IPS-18a (cell line): Measurements from ENCODE around the gene RAMP1.

Experiments
- H3K27ac ChIP-seq: one replicate; pipeline ENCODE4 v1.5.1; 2013; ENCODE audit warnings: low read length
- H3K27me3 ChIP-seq: one replicate; pipeline ENCODE4 v1.6.1; 2013; ENCODE audit warnings: mild to moderate bottlenecking, low read length; ENCODE audit not compliant: control insufficient read depth, insufficient read depth
- H3K36me3 ChIP-seq: one replicate; pipeline ENCODE4 v1.6.1; 2013; ENCODE audit warnings: low read depth, low read length; ENCODE audit not compliant: control insufficient read depth
- H3K4me1 ChIP-seq: one replicate; pipeline ENCODE4 v1.6.1; 2013; ENCODE audit warnings: low read depth, low read length; ENCODE audit not compliant: control insufficient read depth
- H3K4me3 ChIP-seq: one replicate; pipeline ENCODE4 v1.5.1; 2013; ENCODE audit warnings: low read length
- H3K9ac ChIP-seq: one replicate; pipeline ENCODE4 v1.6.1; 2013; ENCODE audit warnings: mild to moderate bottlenecking, low read length, moderate library complexity
- H3K9me3 ChIP-seq: one replicate; pipeline ENCODE4 v1.6.1; 2013; ENCODE audit warnings: low read depth, low read length; ENCODE audit not compliant: control insufficient read depth

Gene RAMP1

GRCh38 chr2:237929979-237930378, 70.6 kb downstream of the RAMP1 start:
- Histone ChIP-seq H3K9ac (no peak overlapping the region), H3K9me3 (peaks cover 9% of the 10 kb centered on the region), H3K27ac (no peak overlapping the region)

GRCh38 chr2:237931205-237931721, 71.8 kb downstream of the RAMP1 start:
- no peak overlapping the region for H3K27ac ChIP-seq
- H3K9ac ChIP-seq = no peak overlapping the region
- H3K4me3 ChIP-seq = no peak overlapping the region
- no peaks in the 10 kb centered on the region for H3K4me1 ChIP-seq
- H3K36me3 ChIP-seq = no peaks in the 10 kb centered on the region
- no peaks in the 10 kb centered on the region for H3K27me3 ChIP-seq
- H3K9me3 ChIP-seq = peaks cover 9% of the 10 kb centered on the region

More at GRCh38 chr2:237929979-237930378, 70.6 kb downstream of the RAMP1 start:
- no peaks in the 10 kb centered on the region for H3K4me1 ChIP-seq
- no peaks in the 10 kb centered on the region for H3K27me3 ChIP-seq
- no peaks in the 10 kb centered on the region for H3K36me3 ChIP-seq
- no peak overlapping the region for H3K4me3 ChIP-seq

DNA sequence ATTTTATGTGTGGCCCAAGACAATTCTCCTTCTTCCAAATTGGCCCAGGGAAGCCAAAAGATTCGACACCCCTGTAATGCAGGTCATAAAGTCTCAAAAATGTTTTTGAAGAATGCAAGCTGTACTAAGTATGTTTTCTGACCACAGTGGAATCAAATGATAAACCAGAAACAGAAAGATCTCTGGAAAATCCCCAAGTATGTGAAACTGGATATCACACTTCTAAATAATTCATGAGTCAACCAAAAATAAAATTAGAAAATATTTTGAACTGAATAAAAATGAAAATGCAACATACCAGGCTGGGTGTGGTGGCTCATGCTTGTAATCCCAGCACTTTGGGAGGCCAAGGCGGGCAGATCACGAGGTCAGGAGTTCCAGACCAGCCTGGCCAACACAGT, 73.3 kb downstream of the RAMP1 start:
- no peaks in the 10 kb centered on the region for H3K4me1 ChIP-seq

DNA sequence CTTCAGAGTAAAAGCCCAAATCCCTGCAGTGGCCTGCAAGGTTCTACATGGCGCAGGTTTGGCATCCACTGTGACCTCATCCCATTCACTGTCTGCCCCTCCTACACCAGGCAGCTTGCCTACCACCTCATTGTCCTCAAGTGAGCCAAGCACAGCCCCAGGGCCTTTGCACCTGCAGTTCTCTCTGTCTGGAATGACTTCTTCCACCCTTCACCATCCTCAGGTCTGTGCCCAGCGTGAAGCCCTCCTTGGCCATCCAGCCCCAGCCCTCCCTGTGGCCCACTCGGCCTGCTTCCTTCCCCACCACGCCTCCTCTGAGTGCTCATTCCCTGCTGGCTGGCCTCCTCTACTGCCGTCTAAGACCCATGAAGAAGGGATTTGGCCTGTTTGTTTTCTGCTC, 74.8 kb downstream of the RAMP1 start:
- H3K4me3 ChIP-seq = no peak overlapping the region
- no peaks in the 10 kb centered on the region for H3K4me1 ChIP-seq
- no peaks in the 10 kb centered on the region for H3K36me3 ChIP-seq
- no peaks in the 10 kb centered on the region for H3K27me3 ChIP-seq
- peaks cover 9% of the 10 kb centered on the region for H3K9me3 ChIP-seq
- H3K9ac ChIP-seq = no peak overlapping the region
- H3K27ac ChIP-seq = no peak overlapping the region

More for the DNA sequence above, 73.3 kb downstream of the RAMP1 start:
- no peaks in the 10 kb centered on the region for H3K36me3 ChIP-seq
- H3K27me3 ChIP-seq = no peaks in the 10 kb centered on the region
- peaks cover 9% of the 10 kb centered on the region for H3K9me3 ChIP-seq
- H3K9ac ChIP-seq = no peak overlapping the region
- H3K4me3 ChIP-seq = no peak overlapping the region
- no peak overlapping the region for H3K27ac ChIP-seq

- H3K27ac ChIP-seq = no peak overlapping the region
- H3K4me1 ChIP-seq = no peaks in the 10 kb centered on the region
- no peak overlapping the region for H3K4me3 ChIP-seq
- H3K27me3 ChIP-seq = no peaks in the 10 kb centered on the region
- no peak overlapping the region for H3K9ac ChIP-seq
- H3K9me3 ChIP-seq = peaks cover 1% of the 10 kb centered on the region
- no peaks in the 10 kb centered on the region for H3K36me3 ChIP-seq
Observed at GRCh38 chr2:237935740-237936452, 76.5 kb downstream of the RAMP1 start.

GRCh38 chr2:237939251-237939650, 79.8 kb downstream of the RAMP1 start:
- H3K4me1 ChIP-seq = no peaks in the 10 kb centered on the region
- no peak overlapping the region for H3K27ac ChIP-seq
- H3K27me3 ChIP-seq = no peaks in the 10 kb centered on the region
- no peaks in the 10 kb centered on the region for H3K36me3 ChIP-seq
- H3K9ac ChIP-seq = no peak overlapping the region
- peaks cover 5% of the 10 kb centered on the region for H3K9me3 ChIP-seq
- H3K4me3 ChIP-seq = no peak overlapping the region

DNA sequence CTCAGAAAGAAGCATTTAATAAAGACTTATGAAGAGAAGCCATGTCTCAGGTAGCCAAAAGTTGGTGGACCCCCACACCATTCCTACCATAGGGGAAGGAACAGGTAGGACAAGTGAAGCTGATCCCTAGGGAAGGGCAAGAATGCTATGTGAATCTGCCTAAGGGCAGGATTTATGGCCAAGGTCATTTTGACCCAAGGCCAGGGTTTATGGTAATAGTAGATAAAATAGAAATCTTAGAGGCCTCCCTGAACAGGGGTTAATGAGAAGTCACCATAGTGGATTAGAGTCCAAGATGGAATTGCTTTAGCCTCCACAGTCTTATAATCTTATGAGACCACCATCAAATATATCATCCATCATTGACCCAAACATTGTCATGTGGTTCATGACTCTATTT, 81.4 kb downstream of the RAMP1 start:
- Histone ChIP-seq H3K27me3 (no peaks in the 10 kb centered on the region), H3K4me1 (no peaks in the 10 kb centered on the region), H3K27ac (no peak overlapping the region), H3K9me3 (peaks cover 8% of the 10 kb centered on the region), H3K4me3 (no peak overlapping the region), H3K36me3 (no peaks in the 10 kb centered on the region), H3K9ac (no peak overlapping the region)

DNA sequence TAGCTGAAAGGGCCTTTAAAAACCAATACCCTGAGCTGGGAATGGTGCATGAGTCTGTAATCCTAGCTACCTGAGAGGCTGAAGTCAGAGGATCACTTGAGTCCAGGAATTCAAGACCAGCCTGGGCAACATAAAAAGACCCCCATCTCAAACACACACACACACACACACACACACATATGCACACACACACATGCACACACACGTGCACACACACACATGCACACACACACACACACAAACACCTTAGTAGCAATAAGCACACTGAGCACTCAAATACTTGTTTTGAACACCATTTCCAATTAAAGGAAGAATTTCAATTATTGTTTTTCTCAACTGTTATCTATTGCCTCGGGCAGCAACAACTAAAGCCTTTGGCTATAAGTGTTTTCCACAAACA, 81.8 kb downstream of the RAMP1 start:
- Histone ChIP-seq H3K36me3 (no peaks in the 10 kb centered on the region), H3K4me3 (no peak overlapping the region), H3K4me1 (no peaks in the 10 kb centered on the region), H3K27me3 (no peaks in the 10 kb centered on the region), H3K9me3 (peaks cover 8% of the 10 kb centered on the region), H3K9ac (no peak overlapping the region), H3K27ac (no peak overlapping the region)

DNA sequence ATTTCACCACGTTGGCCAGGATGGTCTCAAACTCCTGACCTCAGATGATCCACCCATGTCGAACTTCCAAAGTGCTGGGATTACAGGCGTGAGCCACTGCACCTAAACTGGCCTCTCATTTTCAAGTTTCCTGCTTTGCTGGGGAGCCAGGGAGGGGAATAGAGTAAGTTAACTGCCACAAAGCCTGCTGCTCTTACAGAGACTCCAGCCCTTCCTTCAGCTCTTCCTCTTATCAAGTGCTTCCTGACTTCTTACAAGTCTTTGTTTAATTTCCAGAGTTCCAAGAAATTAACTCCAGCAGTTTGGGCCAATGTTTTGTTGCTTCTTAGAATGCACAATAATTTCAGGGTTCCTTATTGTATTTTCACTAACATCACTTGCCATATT, 83.1 kb downstream of the RAMP1 start:
- Histone ChIP-seq H3K4me1 (no peaks in the 10 kb centered on the region), H3K9me3 (peaks cover 8% of the 10 kb centered on the region), H3K4me3 (no peak overlapping the region), H3K9ac (no peak overlapping the region), H3K27me3 (no peaks in the 10 kb centered on the region), H3K27ac (no peak overlapping the region), H3K36me3 (no peaks in the 10 kb centered on the region)

- Histone ChIP-seq H3K9me3 (peaks cover 8% of the 10 kb centered on the region), H3K27ac (no peak overlapping the region), H3K4me1 (no peaks in the 10 kb centered on the region), H3K9ac (no peak overlapping the region), H3K27me3 (no peaks in the 10 kb centered on the region), H3K4me3 (no peak overlapping the region), H3K36me3 (no peaks in the 10 kb centered on the region)
Observed at GRCh38 chr2:237943395-237944094, 84.1 kb downstream of the RAMP1 start.

- H3K27me3 ChIP-seq = no peaks in the 10 kb centered on the region
- H3K4me1 ChIP-seq = no peaks in the 10 kb centered on the region
- no peaks in the 10 kb centered on the region for H3K36me3 ChIP-seq
- no peak overlapping the region for H3K4me3 ChIP-seq
- no peak overlapping the region for H3K9ac ChIP-seq
- no peak overlapping the region for H3K27ac ChIP-seq
- H3K9me3 ChIP-seq = peaks cover 8% of the 10 kb centered on the region
Observed at GRCh38 chr2:237944302-237944701, 84.9 kb downstream of the RAMP1 start.

DNA sequence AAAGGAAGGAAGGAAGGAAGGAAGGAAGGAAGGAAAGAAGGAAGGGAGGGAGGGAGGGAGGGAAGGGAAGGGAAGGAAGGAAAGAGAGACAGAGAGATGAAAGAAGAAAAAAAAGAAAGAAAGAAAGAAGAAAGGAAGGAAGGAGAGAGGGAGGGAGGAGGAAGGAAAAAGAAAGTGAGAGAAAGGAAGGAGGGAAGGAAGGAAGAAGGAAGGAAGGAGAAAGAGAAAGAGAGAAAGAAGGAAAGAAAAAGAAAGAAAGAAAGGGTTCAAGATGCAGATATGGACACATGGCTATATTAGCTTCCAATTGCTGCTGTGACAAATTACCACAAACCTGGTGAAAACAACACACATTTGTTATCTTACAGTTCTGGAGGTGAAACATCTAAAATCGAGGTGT, 87.0 kb downstream of the RAMP1 start:
- Histone ChIP-seq H3K27me3 (no peaks in the 10 kb centered on the region), H3K9ac (no peak overlapping the region), H3K9me3 (peaks cover 8% of the 10 kb centered on the region), H3K36me3 (no peaks in the 10 kb centered on the region), H3K4me1 (no peaks in the 10 kb centered on the region), H3K4me3 (no peak overlapping the region), H3K27ac (no peak overlapping the region)
